K562 (cell line): ENCODE results near the gene ATXN1. TPM values are rescaled to one million over a fixed set of nuclear protein-coding genes. Genes with fewer than 3 reads are reported as not detected.

Source experiments
- ATAC-seq: fragments of 200-7000 bp; cut with Tn5 transposase; 3 replicates; pipeline ENCODE4 v1.9.1; 2020; ENCODE audit warnings: moderate library complexity
- BruUV-seq: library from RNA; stranded (reverse); fragments of 400-500 nt; replicated peaks from 2 replicates; lab custom pipeline; 2021; lab: Mats Ljungman, UMichigan
- CTCF ChIA-PET: fragments of 300-600 bp; formaldehyde crosslinking; extraction: SDS; loops from one replicate; lab custom pipeline; 2021; ENCODE audit warnings: low intra/inter-chr PET ratio; lab: Yijun Ruan, JAX
- POLR2A ChIA-PET: fragments of 300-600, 350-650 bp; sonication (Branson Sonifier 250); formaldehyde crosslinking; extraction: SDS; loops from one replicate; lab custom pipeline; 2021; ENCODE audit warnings: antibody characterized with exemption, inconsistent platforms; lab: Yijun Ruan, JAX
- DNase-seq, 4 experiments: peaks; one replicate each; pipeline versions ENCODE4 v3.0.0 to v3.0.0-alpha.2; 2011 to 2018; ENCODE audit warnings: low spot score in 3 of 4, mixed read lengths in 3 of 4; ENCODE audit errors: extremely low read depth in 1 of 4
- FAIRE-seq: peaks from 2 replicates; lab custom pipeline; 2011; peaks lifted over from hg19 to GRCh38; lab: Jason Lieb, UNC
- H2AFZ ChIP-seq: 2 replicates; pipeline ENCODE4 v1.6.0; 2011; ENCODE audit warnings: low read depth, low read length, control low read depth, inconsistent platforms
- H3K27ac ChIP-seq: fragments of 200-600 bp; 3 replicates; pipeline ENCODE4 v1.8.0; 2011; ENCODE audit warnings: low read depth, mild to moderate bottlenecking, control low read depth, inconsistent platforms, low read length, moderate library complexity, mixed read lengths; ENCODE audit errors: extremely low read depth
- H3K27me3 ChIP-seq, 2 experiments: fragments of 300-600 bp in 1 of 2; 2 replicates in 1 of 2; 3 replicates in 1 of 2; pipeline versions ENCODE4 v1.6.0 to v1.8.0; 2011; ENCODE audit warnings: inconsistent platforms in 2 of 2, low read length in 2 of 2, mild to moderate bottlenecking in 1 of 2, mixed read lengths in 1 of 2, moderate library complexity in 1 of 2; ENCODE audit not compliant: control insufficient read depth in 2 of 2, insufficient read depth in 2 of 2
- H3K36me3 ChIP-seq: fragments of 300-600 bp; 3 replicates; pipeline ENCODE4 v1.8.0; 2011; ENCODE audit warnings: mild to moderate bottlenecking, low read length, inconsistent platforms; ENCODE audit not compliant: control insufficient read depth, insufficient read depth
- H3K4me1 ChIP-seq, 2 experiments: fragments of 200-600 bp in 1 of 2; replicated peaks in 1 of 2; 2 replicates in 1 of 2; 3 replicates in 1 of 2; pipeline versions ENCODE4 v1.5.1 to v1.8.0; 2011; ENCODE audit warnings: inconsistent platforms in 2 of 2, low read length in 2 of 2, mild to moderate bottlenecking in 1 of 2, mixed read lengths in 1 of 2, moderate library complexity in 1 of 2; ENCODE audit not compliant: control insufficient read depth in 2 of 2, insufficient read depth in 2 of 2
- H3K4me2 ChIP-seq: 2 replicates; pipeline ENCODE4 v1.6.1; 2011; ENCODE audit warnings: low read length, control low read depth, inconsistent platforms, mixed read lengths; ENCODE audit not compliant: insufficient read depth
- H3K4me3 ChIP-seq: fragments of 200-600 bp; sonication (generic), shearing (Covaris generic); 2 replicates; pipeline ENCODE4 v1.5.1; 2016; ENCODE audit warnings: control low read depth, inconsistent platforms
- H3K79me2 ChIP-seq: fragments of 200-600 bp; 3 replicates; pipeline ENCODE4 v1.8.0; 2011; ENCODE audit warnings: low read length, inconsistent platforms; ENCODE audit not compliant: control insufficient read depth, insufficient read depth
- H3K9ac ChIP-seq, 2 experiments: 2 replicates each; pipeline versions ENCODE4 v1.6.0 to v1.6.1; 2011; ENCODE audit warnings: low read depth in 2 of 2, low read length in 2 of 2, control low read depth in 1 of 2, inconsistent platforms in 1 of 2, mild to moderate bottlenecking in 1 of 2, mixed read lengths in 1 of 2; ENCODE audit not compliant: insufficient read depth in 1 of 2
- H3K9me1 ChIP-seq: one replicate; pipeline ENCODE4 v1.6.0; 2011; ENCODE audit warnings: inconsistent platforms, mild to moderate bottlenecking, low read length, moderate library complexity; ENCODE audit not compliant: control insufficient read depth, insufficient read depth
- H3K9me3 ChIP-seq: replicated peaks from 2 replicates; pipeline ENCODE4 v1.5.1; 2011; ENCODE audit warnings: low read depth, low read length, inconsistent platforms; ENCODE audit not compliant: control insufficient read depth, insufficient read depth
- H4K20me1 ChIP-seq: replicated peaks from 2 replicates; pipeline ENCODE4 v1.6.1; 2011; ENCODE audit warnings: low read length, inconsistent platforms, mixed read lengths; ENCODE audit not compliant: control insufficient read depth, insufficient read depth
- CCAR2 ChIP-seq: fragments of 200-400 bp; formaldehyde crosslinking; IDR thresholded peaks from 2 replicates; pipeline ENCODE4 v1.6.1; 2017; ENCODE audit warnings: mild to moderate bottlenecking, low read depth, low read length
- CLOCK ChIP-seq: fragments of 250-450 bp; sonication (Bioruptor Pico); IDR thresholded peaks from 2 replicates; pipeline ENCODE4 v1.4.0; 2020; ENCODE audit warnings: mild to moderate bottlenecking, moderate library complexity, borderline replicate concordance
- GABPB2 ChIP-seq: fragments of 250-450 bp; sonication (Bioruptor Pico); conservative IDR thresholded peaks from 2 replicates; pipeline ENCODE4 v1.5.1; 2021; ENCODE audit warnings: mild to moderate bottlenecking
- SIN3B ChIP-seq: fragments of 450-650 bp; IDR thresholded peaks from 2 replicates; pipeline ENCODE4 v1.6.1; 2017; ENCODE audit warnings: low read depth, mild to moderate bottlenecking, moderate library complexity
- SMAD3 ChIP-seq: fragments of 450-650 bp; formaldehyde crosslinking; conservative IDR thresholded peaks from 2 replicates; pipeline ENCODE4 v1.4.0; 2020; ENCODE audit warnings: mild to moderate bottlenecking
- USF2 ChIP-seq: sonication (generic); formaldehyde crosslinking; IDR thresholded peaks from 2 replicates; pipeline ENCODE4 v1.5.0; 2020; ENCODE audit warnings: missing genetic modification reagents
- ZBTB17 ChIP-seq: fragments of 450-650 bp; formaldehyde crosslinking; IDR thresholded peaks from 2 replicates; pipeline ENCODE4 v1.4.0; 2020; ENCODE audit warnings: mild to moderate bottlenecking
- ZNF282 ChIP-seq: sonication (generic); formaldehyde crosslinking; IDR thresholded peaks from 2 replicates; pipeline ENCODE4 v1.8.1; 2023; ENCODE audit warnings: missing genetic modification reagents
- ZNF316 ChIP-seq: fragments of 450-650 bp; IDR thresholded peaks from 2 replicates; pipeline ENCODE4 v1.6.1; 2016
- ZNF518B ChIP-seq: fragments of 250-450 bp; sonication (Bioruptor Pico); IDR thresholded peaks from 2 replicates; pipeline ENCODE4 v1.5.0; 2021; ENCODE audit warnings: mild to moderate bottlenecking, moderate library complexity
- WGBS: fragments of 100-300 bp; shearing (Covaris generic); methylation state at CpG from one replicate; pipeline ENCODE4 v1.1.6; 2016; ENCODE audit warnings: low coverage, mixed read lengths; ENCODE audit not compliant: insufficient coverage; ENCODE audit errors: missing lambda C conversion rate; 5-methylcytosine and 5-hydroxymethylcytosine counted together
- in situ Hi-C: fragments of 300-500 bp; cut with MboI; formaldehyde crosslinking; loops from 4 replicates; pipeline ENCODE4 v1.15.0; 2018; ENCODE audit warnings: inconsistent platforms, mixed read lengths
- intact Hi-C: fragments of 100-400 bp; cut with micrococcal nuclease; formaldehyde crosslinking; loops from 2 replicates; pipeline ENCODE4 v1.14.2; 2022
- polyA plus RNA-seq, 8 experiments: library from polyadenylated mRNA; depleted of rRNA in 4 of 8; stranded (reverse) in 5 of 8; unstranded in 3 of 8; fragments of >200 nt; fragmentation: Nextera tagmentation in 2 of 8; fragmentation: Illumina TruSeq in 1 of 8; extraction: Ambion mirVana in 2 of 8; extraction: Trizol in 1 of 8; gene quantifications; 2 replicates each; pipeline versions ENCODE4 v1.2.1 to v1.2.3, GENCODE V29; 2011 to 2014; ENCODE audit warnings: inconsistent platforms in 1 of 8, missing spikeins in 1 of 8
- total RNA-seq, 7 experiments: library from RNA; depleted of rRNA in 6 of 7; stranded (reverse); fragments of >200 nt in 6 of 7; fragmentation: Illumina TruSeq in 2 of 7; extraction: Trizol in 2 of 7; gene quantifications; 2 replicates each; pipeline versions ENCODE4 v1.2.1 to v1.2.3, GENCODE V29; 2011 to 2021; ENCODE audit warnings: low replicate concordance in 1 of 7

ATXN1 gene
- total and polyA plus RNA-seq, 9 of the 15 experiments (the other 6 are each of a cell fraction or from before 2014, with no cell fraction given): under 0.01 to 1.2 (median 0.58) TPM

DNA sequence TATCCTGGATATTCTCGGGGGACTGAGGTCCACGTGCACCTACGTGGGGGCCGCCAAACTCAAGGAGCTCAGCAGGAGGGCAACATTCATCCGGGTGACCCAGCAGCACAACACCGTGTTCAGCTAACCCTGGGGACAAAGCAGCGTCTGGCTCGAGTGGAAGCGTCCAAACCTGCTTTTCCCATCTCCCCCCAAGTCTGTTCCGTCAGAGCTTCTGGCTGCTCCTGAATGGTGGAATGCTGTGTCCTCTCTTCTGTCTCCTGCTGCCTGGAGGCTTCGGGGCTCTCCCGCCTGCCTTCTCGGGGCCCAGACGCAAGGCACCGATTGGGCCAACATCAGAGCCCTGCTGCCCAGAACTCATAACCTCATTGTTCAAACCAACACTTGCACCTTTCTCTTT lies 466.2 kb downstream of the ATXN1 start:
- POLR2A ChIA-PET: interaction anchor here (1.9 kb wide), 1 partner anchor 8 kb away, joined by 5 read pairs; no protein-coding TSS in a partner anchor
- no peaks in the 10 kb centered on the region for H3K79me2 ChIP-seq
- H3K27ac ChIP-seq: no peak overlapping the region
- H3K36me3 ChIP-seq: peaks cover 69% of the 10 kb centered on the region; the same call in 2 of the 3 replicates
- in situ Hi-C loops: no loop called here
- WGBS: 80% methylated on average over 15 of the region's 15 CpGs
- TF ChIP-seq SIN3B (no peak), CLOCK (CRISPR knock-in tag) (no peak), USF2 (CRISPR knock-in tag) (no peak), CCAR2 (no peak), ZNF518B (CRISPR knock-in tag) (no peak), ZNF316 (no peak), ZNF282 (CRISPR knock-in tag) (no peak), SMAD3 (CRISPR knock-in tag) (no peak), GABPB2 (CRISPR knock-in tag) (no peak), ZBTB17 (no peak)
- H3K27me3 ChIP-seq: no peaks in the 10 kb centered on the region
- peak overlapping the region in 1 of 2 experiments; percentile 23; a peak in 1 of 4 replicates for H3K9ac ChIP-seq
- H3K4me3 ChIP-seq: no peak overlapping the region
- H2AFZ ChIP-seq: no peak overlapping the region
- H3K4me1 ChIP-seq: peaks cover 0 to 8% of the 10 kb centered on the region in 2 experiments; a peak in 3 of 5 replicates
- ATAC-seq (no peak), FAIRE-seq (no peak), DNase-seq (no peak)
- no peaks in the 10 kb centered on the region for H3K9me3 ChIP-seq
- BruUV-seq: no TSS peak
- H4K20me1 ChIP-seq: no peaks in the 10 kb centered on the region
- CTCF ChIA-PET: no interaction called here
- H3K9me1 ChIP-seq: no peaks in the 10 kb centered on the region
- H3K4me2 ChIP-seq: no peak overlapping the region
- intact Hi-C loops: no loop called here
